AG04450 (cell line): ENCODE measurements around the gene CENPK. TPM values are rescaled to one million over a fixed set of nuclear protein-coding genes. Genes with fewer than 3 reads are reported as not detected.

Experiments
- CTCF ChIA-PET: fragments of 300-600, 350-600 bp; formaldehyde crosslinking; extraction: SDS; loops from one replicate; lab custom pipeline; 2022; ENCODE audit warnings: antibody characterized with exemption, inconsistent platforms; lab: Charles Lee
- POLR2A ChIA-PET: fragments of 350-600 bp; formaldehyde crosslinking; extraction: SDS; loops from one replicate; lab custom pipeline; 2021; ENCODE audit warnings: antibody characterized with exemption, inconsistent platforms; lab: Yijun Ruan, JAX
- DNase-seq: peaks from one replicate; pipeline ENCODE4 v3.0.0-alpha.2; 2011; ENCODE audit warnings: low read depth, low spot score
- H3K27ac ChIP-seq: one replicate; pipeline ENCODE4 v1.5.1; 2012; ENCODE audit warnings: low read depth, low read length, control low read depth
- H3K27me3 ChIP-seq: one replicate; pipeline ENCODE4 v1.6.0; 2012; ENCODE audit warnings: low read length; ENCODE audit not compliant: control insufficient read depth, insufficient read depth
- H3K4me3 ChIP-seq: 2 replicates; pipeline ENCODE4 v1.5.1; 2011; ENCODE audit warnings: mild to moderate bottlenecking, low read depth, low read length, control low read depth
- H3K9me3 ChIP-seq: 2 replicates; pipeline ENCODE4 v1.5.1; 2012; ENCODE audit warnings: low read length; ENCODE audit not compliant: control insufficient read depth, insufficient read depth
- CTCF ChIP-seq: IDR thresholded peaks from 2 replicates; pipeline ENCODE4 v1.5.1; 2011; ENCODE audit warnings: low read depth, low read length, control low read depth, inconsistent platforms
- polyA plus RNA-seq: library from polyadenylated mRNA; depleted of rRNA; stranded (reverse); fragments of >200 nt; gene quantifications from 2 replicates; pipeline ENCODE4 v1.2.3, GENCODE V29; 2011

CENPK gene
- polyA plus RNA-seq, 1 experiment = 6.4 TPM

GRCh38 chr5:65478336-65478735 is 84.6 kb downstream of the CENPK start:
- Histone ChIP-seq H3K27me3 (no peaks in the 10 kb centered on the region), H3K4me3 (peak overlapping the region; percentile 68; the same call in 1 of the 2 replicates), H3K27ac (no peak overlapping the region), H3K9me3 (no peaks in the 10 kb centered on the region)
- CTCF ChIA-PET = interaction anchor here (1.0 kb wide), 1 partner anchor 668 kb away, joined by 6 read pairs; no protein-coding TSS in a partner anchor
- DNase-seq = no peak
- TF ChIP-seq CTCF = no peak
- POLR2A ChIA-PET = no interaction called here

GRCh38 chr5:65475895-65476294 is 87.1 kb downstream of the CENPK start:
- Histone ChIP-seq H3K9me3 (no peaks in the 10 kb centered on the region), H3K4me3 (no peak overlapping the region), H3K27ac (no peak overlapping the region), H3K27me3 (no peaks in the 10 kb centered on the region)
- POLR2A ChIA-PET = no interaction called here
- CTCF ChIA-PET = interaction anchor here (1.0 kb wide), 1 partner anchor 665 kb away, joined by 4 read pairs; no protein-coding TSS in a partner anchor
- no peak for DNase-seq
- TF ChIP-seq CTCF = no peak

GRCh38 chr5:65475336-65475735 is 87.6 kb downstream of the CENPK start:
- no peak for DNase-seq
- POLR2A ChIA-PET = no interaction called here
- no peak for TF ChIP-seq CTCF
- no peaks in the 10 kb centered on the region for H3K9me3 ChIP-seq
- no peaks in the 10 kb centered on the region for H3K27me3 ChIP-seq
- no peak overlapping the region for H3K27ac ChIP-seq
- CTCF ChIA-PET = interaction anchor here (0.9 to 1.4 kb wide), 2 partner anchors 8 to 349 kb away, joined by 4 to 5 read pairs; no protein-coding TSS in a partner anchor
- H3K4me3 ChIP-seq = no peak overlapping the region

GRCh38 chr5:65474130-65474711 is 88.7 kb downstream of the CENPK start:
- Histone ChIP-seq H3K27me3 (no peaks in the 10 kb centered on the region), H3K4me3 (no peak overlapping the region), H3K27ac (no peak overlapping the region), H3K9me3 (no peaks in the 10 kb centered on the region)
- no peak for TF ChIP-seq CTCF
- ChIA-PET CTCF (interaction anchor here (0.6 to 1.4 kb wide), 3 partner anchors 9 to 667 kb away, joined by 4 to 8 read pairs (median 4); no protein-coding TSS in a partner anchor), POLR2A (interaction anchor here (0.7 to 0.9 kb wide), 2 partner anchors 347 to 521 kb away, joined by 3 to 8 read pairs; no protein-coding TSS in a partner anchor)
- DNase-seq = no peak

GRCh38 chr5:65468633-65469032 is 94.3 kb downstream of the CENPK start:
- H3K9me3 ChIP-seq = no peaks in the 10 kb centered on the region
- DNase-seq = no peak
- H3K4me3 ChIP-seq = no peak overlapping the region
- no peaks in the 10 kb centered on the region for H3K27me3 ChIP-seq
- CTCF ChIA-PET = no interaction called here
- TF ChIP-seq CTCF = no peak
- POLR2A ChIA-PET = no interaction called here
- H3K27ac ChIP-seq = no peak overlapping the region
